GM21526 (cell line): Measurements from ENCODE around the gene OR51Q1.

Source experiments
- ATAC-seq: cut with Tn5 transposase; IDR thresholded peaks from one replicate; pipeline ENCODE4 v1.9.1; 2021; ENCODE audit warnings: moderate library complexity; ENCODE audit not compliant: unreplicated experiment, low FRiP score

Gene OR51Q1, protein sequence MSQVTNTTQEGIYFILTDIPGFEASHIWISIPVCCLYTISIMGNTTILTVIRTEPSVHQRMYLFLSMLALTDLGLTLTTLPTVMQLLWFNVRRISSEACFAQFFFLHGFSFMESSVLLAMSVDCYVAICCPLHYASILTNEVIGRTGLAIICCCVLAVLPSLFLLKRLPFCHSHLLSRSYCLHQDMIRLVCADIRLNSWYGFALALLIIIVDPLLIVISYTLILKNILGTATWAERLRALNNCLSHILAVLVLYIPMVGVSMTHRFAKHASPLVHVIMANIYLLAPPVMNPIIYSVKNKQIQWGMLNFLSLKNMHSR

DNA sequence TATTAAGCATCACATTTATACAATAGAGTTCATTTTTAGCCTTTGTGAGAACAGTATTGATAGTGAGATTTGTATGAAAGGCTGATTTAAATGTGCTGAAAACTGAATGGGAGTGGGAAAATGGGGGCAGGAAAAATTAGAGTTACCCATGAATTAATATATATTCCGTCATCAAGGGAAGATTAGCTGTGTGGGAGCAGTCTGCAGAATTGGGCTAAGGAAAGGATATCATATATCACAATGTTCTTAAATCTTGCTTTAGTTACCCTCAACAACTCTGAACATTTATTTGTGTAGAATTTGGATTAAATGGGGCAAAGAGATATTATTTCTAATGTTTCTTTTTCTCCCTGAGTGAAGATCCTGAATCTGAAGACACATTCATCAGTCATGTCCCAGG lies at the start of gene OR51Q1:
Gene OR51Q1 (plus strand): TSS at position 301 of the 400 bp plus-strand sequence. CDS start 90 bp downstream, at position 391.
- ATAC-seq = no peak

DNA sequence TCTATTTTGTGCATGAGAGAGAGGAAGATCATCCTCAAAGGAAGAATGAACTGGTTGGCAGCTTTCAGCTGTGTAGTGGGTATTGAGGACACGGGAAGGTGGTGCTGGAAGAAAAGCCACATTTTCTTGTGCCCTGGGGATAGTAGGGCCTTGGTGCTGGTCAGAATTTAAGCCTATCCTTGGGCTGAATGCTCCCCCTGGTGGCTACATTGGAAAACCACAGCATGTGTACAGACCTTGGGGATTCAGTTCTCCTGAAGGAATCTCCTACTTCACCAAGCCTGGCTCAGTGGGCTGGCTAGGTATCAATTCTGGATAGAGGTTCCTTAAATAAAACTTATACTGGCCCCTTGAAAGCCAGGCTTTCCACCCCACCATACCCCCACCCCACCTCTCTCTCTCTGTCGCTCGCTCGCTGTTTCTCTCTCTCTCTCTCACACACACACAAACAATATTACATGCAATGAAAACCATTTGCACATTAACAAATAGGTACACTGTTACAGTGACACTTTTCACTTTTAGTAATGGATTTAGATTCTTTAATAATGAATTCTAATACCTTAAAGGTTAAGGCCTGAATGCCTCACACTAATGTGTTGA lies 41.1 kb upstream of the OR51Q1 start:
- peak; percentile 91 for ATAC-seq

DNA sequence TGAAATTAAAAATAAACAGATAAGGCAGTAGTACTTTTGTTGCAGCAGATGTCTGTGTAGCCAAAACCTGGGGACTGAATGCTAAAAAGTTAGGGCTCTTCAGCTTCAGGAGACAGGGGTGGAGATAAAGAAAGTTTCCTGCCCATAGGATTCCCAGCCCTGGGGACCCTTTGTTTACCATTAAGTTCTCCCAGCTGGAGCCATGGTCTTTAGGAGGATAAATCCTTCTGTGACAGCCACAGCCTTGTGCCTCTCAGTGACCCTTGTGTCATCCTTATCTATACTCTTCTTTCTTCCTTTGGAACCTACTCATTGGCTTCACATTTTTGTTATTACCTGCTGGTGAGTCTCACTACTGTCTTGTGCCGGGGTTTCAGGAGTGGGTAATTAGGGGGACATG lies 38.3 kb upstream of the OR51Q1 start, which contains the start of gene OR51M1:
Gene OR51M1 (plus strand): TSS at position 237 of the 400 bp plus-strand sequence. CDS start 5,587 bp downstream, outside the sequence.
- no peak for ATAC-seq

DNA sequence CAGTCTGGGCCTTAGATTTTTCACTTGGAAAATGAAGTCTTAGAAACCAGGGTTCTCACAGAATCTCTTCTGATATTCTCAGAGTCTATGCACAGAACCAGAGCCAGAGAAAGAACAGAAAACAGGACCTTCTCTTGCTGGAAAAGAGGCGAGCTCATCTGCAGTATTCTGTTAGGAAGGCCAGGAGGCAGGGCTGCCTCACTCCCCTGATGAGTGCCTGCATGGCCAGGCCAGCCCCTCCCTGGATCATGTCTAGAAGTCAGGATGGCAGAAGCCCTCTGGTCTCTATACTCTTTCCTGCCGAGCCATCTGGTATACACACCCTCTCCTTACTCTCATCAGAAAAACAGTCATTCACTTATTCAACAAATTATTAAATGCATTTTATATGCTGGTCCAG lies 37.6 kb upstream of the OR51Q1 start:
- ATAC-seq = no peak

DNA sequence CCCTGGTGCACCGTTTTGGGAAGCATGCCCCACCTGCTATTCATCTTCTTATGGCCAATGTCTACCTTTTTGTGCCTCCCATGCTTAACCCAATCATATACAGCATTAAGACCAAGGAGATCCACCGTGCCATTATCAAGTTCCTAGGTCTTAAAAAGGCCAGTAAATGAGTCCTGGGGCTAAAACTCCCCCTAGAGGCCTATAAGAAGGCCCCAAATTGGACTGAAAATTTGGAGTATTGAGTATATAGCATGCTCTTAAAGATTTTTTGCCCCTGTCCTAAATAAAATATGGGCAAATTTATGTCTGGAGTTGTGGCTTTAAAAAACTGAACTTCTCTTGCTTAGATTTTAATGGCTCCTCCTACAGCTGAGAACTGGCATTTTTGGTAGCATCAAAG lies 31.7 kb upstream of the OR51Q1 start:
- no peak for ATAC-seq

DNA sequence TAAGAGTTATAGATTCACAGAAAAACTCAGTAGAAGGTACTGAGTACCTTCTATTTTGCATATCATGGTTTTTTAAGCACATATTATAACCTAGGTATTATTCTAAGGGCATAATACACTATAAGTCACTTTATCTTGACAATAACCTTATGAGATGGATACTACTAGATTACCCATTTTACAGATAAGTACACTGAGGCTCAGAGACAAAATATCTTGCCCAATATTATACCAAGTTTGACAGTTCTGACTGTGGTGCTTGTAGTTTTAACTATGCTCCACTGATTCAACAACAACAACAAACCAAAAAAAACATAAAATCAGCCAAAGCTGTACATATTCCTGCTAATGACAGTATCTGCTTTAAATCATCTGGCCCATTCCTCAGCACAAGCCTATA lies 27.8 kb upstream of the OR51Q1 start:
- no peak for ATAC-seq

DNA sequence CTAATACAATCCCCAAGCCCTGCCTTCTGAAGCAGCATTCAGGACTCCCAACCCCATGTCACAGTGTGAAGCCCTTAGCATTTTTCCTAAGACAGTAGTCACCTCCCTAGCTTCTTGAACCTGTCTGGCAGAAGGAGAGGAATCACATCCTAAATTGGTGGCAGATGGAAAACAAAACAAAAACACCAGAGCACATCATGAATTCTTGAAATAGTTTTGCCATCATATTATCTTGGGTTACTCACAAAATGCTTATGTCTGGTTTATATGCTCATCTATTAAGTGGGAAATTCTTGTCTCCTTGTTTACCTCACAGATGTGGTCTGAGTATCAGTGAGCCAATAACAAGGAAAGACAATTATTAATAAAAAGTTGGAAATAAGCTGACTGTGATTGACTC lies 23.0 kb upstream of the OR51Q1 start:
- no peak for ATAC-seq

DNA sequence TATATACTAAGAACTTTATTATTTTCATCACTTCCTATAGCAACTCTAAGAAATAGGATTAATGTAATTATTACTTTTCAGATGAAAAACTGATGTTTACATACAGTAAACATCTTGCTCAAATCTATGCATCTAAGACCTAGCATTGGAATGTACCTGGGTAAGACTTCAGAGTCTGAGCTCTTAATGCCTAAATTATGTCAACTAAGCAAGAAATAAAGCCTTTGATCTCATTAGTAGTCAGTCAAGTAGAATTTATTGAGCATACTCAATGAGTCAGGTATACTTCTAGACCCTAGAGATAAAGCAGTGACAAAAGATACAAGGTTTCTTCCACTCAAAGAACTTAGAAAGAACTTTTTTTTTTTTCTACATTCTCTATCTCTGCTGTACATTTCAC lies 16.7 kb upstream of the OR51Q1 start:
- no peak for ATAC-seq

DNA sequence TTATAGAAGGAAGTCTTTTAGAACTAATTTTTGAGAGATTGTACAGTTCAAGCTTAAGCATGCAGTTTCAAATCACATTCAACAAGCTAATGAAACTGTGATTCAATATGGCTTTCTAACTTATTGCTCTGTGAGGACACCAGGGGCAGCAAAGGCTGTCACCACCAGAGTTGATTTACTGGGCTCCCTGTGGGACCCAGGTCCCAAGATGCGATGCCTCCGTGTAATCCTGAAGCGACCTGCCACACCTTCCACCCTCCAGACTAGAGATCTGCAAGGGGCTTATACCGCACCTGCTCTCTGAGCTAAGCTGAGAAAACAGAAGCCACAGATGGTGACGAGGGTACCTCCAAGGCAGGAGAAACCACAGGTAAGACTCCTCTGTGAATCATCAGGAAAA lies 918 bp upstream of the OR51Q1 start:
- ATAC-seq = no peak

DNA sequence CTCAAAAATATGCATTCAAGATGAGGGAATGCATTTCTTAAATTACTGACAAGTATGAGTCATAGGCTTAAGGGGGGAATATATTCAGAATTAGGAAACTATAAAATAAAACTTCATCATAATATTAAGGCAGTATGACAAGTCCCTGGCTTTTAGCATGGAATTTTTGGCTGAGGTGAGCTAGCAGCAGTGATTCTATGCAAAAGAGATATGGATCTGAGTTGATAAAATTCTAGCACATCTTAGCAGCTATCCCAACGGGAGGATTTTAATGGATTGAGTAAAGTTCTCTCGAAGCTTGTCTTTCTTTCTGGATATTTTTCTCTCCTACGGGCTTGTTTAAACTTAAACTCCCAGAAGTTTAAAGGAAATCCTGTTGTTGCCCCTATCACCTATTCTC lies 1.2 kb downstream of the OR51Q1 start:
- no peak for ATAC-seq

DNA sequence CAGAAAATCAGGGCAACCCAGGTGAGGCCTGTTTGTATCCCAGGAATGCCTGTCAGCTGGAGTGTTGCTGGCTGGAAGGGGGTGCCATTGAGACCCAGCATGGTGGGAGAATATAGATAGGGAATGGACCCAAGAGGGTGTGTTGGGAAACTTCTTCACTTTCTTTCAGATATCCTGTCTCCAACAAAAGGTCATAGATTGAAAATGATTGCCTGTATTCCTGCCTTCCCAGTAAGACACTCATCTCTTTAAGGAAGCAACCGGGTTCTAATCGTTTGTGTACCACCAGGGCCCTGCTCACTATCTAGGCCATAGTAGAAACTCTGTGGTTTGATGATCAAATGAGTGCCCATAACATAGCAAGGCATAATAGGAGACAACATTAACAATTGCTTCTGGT lies 19.5 kb downstream of the OR51Q1 start, which contains the start of gene OR51I1:
Gene OR51I1 (minus strand): TSS at position 101 of the 400 bp plus-strand sequence. CDS start 0 bp downstream, at position 101.
- no peak for ATAC-seq

DNA sequence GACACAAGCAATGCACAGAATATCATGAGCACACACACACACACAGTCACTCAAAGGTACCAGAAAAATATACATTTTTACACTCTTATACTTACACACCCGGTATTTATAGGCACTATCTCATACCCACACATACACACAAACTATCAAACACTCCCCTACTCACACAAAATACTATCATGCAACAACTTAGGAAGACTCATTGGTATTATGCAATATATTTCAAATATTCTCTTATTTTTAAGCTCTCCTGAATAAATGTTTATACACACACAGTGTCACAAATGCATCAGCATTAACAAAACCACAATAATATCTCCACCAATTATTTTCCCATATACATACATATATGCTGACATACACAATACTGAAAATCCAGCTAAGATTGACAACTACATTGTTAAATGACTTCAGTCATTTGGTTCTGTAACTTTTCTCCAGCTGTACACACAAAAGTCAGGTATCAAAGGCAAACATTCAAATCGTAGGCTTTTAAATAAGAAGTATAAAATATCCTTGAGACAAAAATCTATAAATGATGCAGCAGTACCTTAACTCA lies 22.0 kb downstream of the OR51Q1 start:
- ATAC-seq = no peak

DNA sequence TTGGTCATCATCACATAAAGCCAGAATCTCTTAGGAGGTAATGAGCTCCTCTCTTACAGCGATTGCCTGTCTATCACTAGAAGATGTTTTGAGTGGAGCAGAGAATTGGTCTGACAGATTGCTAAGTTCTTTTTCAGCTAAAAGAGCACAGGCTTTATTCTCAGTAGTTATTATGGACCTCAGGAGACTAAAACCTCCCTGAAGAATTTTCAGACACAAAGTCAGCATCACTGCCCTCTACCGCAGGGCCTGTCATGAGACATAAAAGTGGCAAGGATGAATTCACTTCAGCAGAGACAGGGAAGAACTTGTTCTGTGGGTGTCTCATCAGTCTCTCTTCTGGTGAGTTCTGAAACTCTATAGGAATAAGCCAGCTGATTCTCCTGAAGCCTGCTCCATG lies 27.1 kb downstream of the OR51Q1 start, which contains the start of gene OR51I2:
Gene OR51I2 (plus strand): TSS at position 301 of the 400 bp plus-strand sequence. CDS start 4,166 bp downstream, outside the sequence.
- no peak for ATAC-seq

DNA sequence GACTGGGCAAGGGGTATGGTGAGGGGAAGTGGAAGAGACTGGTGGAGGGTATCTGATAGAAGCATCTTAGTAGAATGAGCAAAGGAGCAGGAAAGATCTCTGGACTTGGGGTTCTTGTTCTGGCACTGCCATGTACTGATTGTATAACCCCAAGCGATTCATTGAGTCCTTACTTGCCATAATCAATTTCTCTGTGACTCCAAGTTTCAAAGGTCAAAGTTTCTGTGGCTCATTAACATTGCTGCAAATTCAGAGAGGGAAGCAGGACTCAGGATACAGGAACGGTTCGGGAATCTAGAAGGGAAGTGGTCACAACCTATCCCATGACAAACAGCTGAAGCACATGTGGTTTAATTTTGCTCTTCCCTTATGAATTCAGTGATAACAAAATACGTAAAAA lies 27.5 kb downstream of the OR51Q1 start:
- no peak for ATAC-seq

DNA sequence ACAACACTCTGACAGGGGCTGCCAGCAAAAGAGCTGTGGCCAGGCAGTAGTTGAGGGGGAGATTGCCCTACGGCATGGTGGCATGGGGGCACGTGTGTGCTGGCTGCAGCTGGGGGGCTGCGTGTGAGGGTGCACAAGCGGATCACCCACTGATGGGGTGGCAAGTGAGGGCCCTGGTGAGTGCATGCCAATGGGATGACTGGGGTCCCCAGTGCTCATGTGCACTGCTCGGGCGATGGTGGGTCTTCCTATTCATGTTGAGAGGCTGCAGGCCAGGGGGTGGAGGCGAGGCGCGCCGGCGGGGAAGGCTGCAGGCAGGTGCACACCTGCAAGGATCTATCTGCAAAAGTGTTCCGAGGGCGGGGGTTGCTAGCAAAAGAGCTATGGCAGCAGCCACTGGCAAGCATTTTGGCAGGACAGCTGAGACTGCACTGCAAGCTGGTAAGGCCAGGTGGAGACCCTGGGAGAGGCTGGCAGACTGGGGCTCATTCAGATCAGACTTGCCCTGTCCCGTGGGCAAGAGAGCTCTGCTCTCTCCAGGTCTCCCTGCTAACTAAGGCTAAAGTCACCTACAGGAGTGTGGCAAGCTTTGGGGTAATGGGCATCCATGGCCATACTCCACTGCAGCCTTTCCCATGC lies 39.2 kb downstream of the OR51Q1 start:
- no peak for ATAC-seq

DNA sequence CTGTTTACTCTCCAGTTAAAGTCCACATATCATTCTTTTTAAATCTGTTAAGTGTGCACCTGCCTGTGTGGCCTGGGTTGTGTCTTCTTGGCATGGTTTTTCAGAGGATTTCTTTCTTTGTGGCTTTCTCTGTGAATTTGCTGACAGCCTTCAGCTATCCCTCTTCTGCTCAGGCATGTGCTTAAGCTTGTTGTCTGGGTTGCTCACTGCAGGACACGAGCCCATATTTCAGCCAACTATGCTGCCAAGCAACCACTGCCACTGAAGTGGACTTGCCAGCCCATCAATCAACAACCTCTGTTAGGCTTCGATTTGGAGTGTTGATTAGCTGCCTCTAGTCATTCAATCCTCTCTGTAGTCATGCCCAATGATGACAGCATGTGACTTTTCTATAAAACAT lies 45.6 kb downstream of the OR51Q1 start:
- no peak for ATAC-seq
